ENCODE data around the gene PARD3. TPM values are rescaled to one million over a fixed set of nuclear protein-coding genes. Genes with fewer than 3 reads are reported as not detected.

Gene PARD3
- total RNA-seq, 3 donors from 2014 or later = 48.2 to 93.7 (median 60.6) TPM

DNA sequence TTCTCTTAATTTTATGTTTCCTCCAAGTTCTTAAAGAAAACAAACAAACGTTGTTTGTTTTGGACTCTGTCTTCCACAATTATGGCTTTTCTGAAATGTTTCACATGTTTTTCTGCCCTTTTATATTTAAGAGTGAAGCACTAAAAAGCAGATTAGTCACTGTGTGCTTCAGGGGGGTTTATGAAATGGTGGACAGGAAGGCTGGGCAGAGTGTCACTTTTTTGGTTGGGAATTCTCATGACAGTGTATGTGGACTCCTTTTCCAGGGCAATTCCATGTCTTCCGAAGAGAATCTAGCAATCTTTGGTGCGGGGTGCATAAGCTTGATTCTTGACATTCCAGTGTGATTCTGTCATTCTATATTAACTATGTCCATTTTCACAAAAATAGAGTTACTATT, 669.4 kb downstream of the PARD3 start:
- no peaks in the 10 kb centered on the region for H3K9me3 ChIP-seq
- no peaks in the 10 kb centered on the region for H3K4me1 ChIP-seq
- no peaks in the 10 kb centered on the region for H3K27me3 ChIP-seq
- intact Hi-C loops (cut with DNase I; ENCODE audit: low total_unique reads) = no loop called here
- no peaks in the 10 kb centered on the region for H3K36me3 ChIP-seq
- H3K27ac ChIP-seq = no peak overlapping the region
- TF ChIP-seq, protein P1, sequence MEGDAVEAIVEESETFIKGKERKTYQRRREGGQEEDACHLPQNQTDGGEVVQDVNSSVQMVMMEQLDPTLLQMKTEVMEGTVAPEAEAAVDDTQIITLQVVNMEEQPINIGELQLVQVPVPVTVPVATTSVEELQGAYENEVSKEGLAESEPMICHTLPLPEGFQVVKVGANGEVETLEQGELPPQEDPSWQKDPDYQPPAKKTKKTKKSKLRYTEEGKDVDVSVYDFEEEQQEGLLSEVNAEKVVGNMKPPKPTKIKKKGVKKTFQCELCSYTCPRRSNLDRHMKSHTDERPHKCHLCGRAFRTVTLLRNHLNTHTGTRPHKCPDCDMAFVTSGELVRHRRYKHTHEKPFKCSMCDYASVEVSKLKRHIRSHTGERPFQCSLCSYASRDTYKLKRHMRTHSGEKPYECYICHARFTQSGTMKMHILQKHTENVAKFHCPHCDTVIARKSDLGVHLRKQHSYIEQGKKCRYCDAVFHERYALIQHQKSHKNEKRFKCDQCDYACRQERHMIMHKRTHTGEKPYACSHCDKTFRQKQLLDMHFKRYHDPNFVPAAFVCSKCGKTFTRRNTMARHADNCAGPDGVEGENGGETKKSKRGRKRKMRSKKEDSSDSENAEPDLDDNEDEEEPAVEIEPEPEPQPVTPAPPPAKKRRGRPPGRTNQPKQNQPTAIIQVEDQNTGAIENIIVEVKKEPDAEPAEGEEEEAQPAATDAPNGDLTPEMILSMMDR (IDR thresholded peaks at IDR 0.05) = no peak
- TF ChIP-seq POLR2A (IDR thresholded peaks at IDR 0.05) = no peak
- H3K4me3 ChIP-seq = no peak overlapping the region
- DNase-seq (ENCODE audit: low spot score in 2 of 2) = no peak

DNA sequence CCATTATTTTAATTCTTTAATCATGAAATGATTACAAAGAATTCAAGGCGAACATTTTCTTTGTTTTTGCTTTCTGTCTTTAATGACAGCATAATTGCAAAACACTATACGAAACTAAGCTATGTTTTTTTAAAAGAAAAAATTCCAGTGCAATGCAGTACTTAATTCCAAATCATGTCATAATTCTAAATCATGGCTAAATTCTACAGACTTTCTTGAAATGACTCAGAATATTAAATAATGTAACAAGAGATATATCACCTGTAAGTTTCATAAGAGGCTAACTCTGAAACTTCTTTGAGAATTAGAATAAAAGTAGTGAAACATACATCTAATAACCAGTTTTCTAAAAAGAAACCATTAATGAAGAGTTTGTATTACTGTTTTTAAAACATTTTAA, 671.6 kb downstream of the PARD3 start:
- intact Hi-C loops (cut with DNase I; ENCODE audit: low total_unique reads) = no loop called here
- H3K9me3 ChIP-seq = no peaks in the 10 kb centered on the region
- no peak overlapping the region for H3K4me3 ChIP-seq
- no peak for TF ChIP-seq POLR2A (IDR thresholded peaks at IDR 0.05)
- TF ChIP-seq, protein P1 (IDR thresholded peaks at IDR 0.05) = no peak
- no peak for TF ChIP-seq POLR2AphosphoS5 (IDR thresholded peaks at IDR 0.05)
- no peaks in the 10 kb centered on the region for H3K36me3 ChIP-seq
- H3K27ac ChIP-seq = no peak overlapping the region
- H3K27me3 ChIP-seq = no peaks in the 10 kb centered on the region
- no peaks in the 10 kb centered on the region for H3K4me1 ChIP-seq
- DNase-seq (ENCODE audit: low spot score in 2 of 2) = no peak

DNA sequence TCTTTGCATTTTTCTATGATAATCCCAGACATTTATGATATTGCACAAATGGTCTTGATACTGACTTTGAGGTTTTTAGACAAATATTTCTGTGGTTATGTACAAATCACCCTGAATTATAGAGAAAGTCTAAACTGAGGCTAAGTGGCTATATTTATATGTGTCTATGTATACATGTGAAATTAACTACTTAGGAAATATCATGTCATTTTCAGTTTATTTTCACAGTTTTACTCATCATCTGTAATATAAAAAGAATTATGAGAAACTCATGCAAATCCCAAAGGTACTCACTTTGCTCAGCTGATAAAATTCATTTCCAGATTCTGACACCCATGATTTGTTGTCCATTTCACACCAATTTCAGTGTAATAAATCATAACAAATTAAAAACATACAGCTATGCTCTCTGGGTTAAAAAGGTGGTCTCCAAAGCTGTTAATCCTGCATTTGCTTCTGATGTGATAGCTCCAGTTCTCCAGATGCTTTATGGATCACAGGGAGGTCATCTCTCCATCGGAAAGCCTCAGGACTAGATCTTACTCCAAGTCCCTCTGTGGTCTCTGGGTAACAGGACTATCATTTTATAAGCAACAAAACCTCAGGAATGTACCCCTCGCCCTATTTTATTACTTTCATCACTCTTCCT, 673.9 kb downstream of the PARD3 start:
- intact Hi-C loops (cut with DNase I; ENCODE audit: low total_unique reads) = no loop called here
- DNase-seq (ENCODE audit: low spot score in 2 of 2) = no peak
- Histone ChIP-seq H3K27me3 (no peaks in the 10 kb centered on the region), H3K36me3 (no peaks in the 10 kb centered on the region), H3K4me1 (no peaks in the 10 kb centered on the region), H3K4me3 (no peak overlapping the region), H3K27ac (no peak overlapping the region), H3K9me3 (no peaks in the 10 kb centered on the region)
- TF ChIP-seq POLR2A (IDR thresholded peaks at IDR 0.05) = no peak
- TF ChIP-seq, protein P1 (IDR thresholded peaks at IDR 0.05) = no peak
- no peak for TF ChIP-seq POLR2AphosphoS5 (IDR thresholded peaks at IDR 0.05)

DNA sequence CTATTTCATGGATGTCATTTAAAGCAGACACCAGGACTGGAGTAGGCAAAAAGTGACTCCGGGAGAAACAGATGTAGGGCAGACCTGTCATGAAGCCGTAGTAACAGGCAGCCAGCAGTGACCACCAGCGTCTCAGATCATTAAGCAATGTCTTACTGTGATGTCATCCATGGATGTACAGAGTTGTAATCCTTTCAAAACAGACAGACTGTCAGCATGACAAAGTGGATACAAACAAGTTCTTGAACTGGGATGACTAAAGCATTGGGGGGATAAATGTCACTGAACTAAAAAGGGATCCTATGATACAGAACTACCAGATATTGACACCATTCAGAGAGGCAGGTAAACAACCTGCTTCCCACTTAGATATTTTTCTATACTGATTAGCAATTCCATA, 675.5 kb downstream of the PARD3 start:
- Histone ChIP-seq H3K36me3 (no peaks in the 10 kb centered on the region), H3K4me3 (no peak overlapping the region), H3K27ac (no peak overlapping the region), H3K27me3 (no peaks in the 10 kb centered on the region), H3K9me3 (no peaks in the 10 kb centered on the region), H3K4me1 (no peaks in the 10 kb centered on the region)
- no peak for DNase-seq (ENCODE audit: low spot score in 2 of 2)
- TF ChIP-seq, protein P1 (IDR thresholded peaks at IDR 0.05) = no peak
- no peak for TF ChIP-seq POLR2A (IDR thresholded peaks at IDR 0.05)
- intact Hi-C loops (cut with DNase I; ENCODE audit: low total_unique reads) = no loop called here

DNA sequence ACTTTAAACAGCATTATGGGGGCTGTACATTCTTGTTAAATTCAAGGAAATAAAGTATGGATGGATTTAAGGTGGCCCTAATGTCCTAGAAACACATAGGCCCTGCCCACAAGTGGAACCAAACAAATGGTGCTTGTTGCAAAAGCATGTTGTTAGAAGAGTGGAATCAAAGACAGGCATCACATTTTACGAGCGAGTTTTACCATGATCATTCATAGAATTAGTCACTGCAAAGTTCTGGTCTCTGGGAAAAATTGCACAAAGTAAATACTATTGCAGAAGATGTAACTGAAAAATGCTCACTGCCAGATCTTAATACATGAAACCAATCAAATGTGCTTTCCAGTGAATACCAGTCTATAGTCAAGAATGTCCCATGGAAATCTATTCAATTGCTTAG, 677.1 kb downstream of the PARD3 start:
- Histone ChIP-seq H3K4me3 (no peak overlapping the region), H3K36me3 (no peaks in the 10 kb centered on the region), H3K27ac (no peak overlapping the region), H3K27me3 (no peaks in the 10 kb centered on the region), H3K9me3 (no peaks in the 10 kb centered on the region), H3K4me1 (no peaks in the 10 kb centered on the region)
- DNase-seq (ENCODE audit: low spot score in 2 of 2) = no peak
- TF ChIP-seq POLR2AphosphoS5 (IDR thresholded peaks at IDR 0.05) = no peak
- TF ChIP-seq POLR2A (IDR thresholded peaks at IDR 0.05) = no peak
- TF ChIP-seq, protein P1 (IDR thresholded peaks at IDR 0.05) = no peak
- intact Hi-C loops (cut with DNase I; ENCODE audit: low total_unique reads) = no loop called here
